ENCODE results near the gene CNTLN.
"Not testable (repeated sequence)": the region's sequence is repeated elsewhere in the genome, so short reads cannot be mapped to it uniquely, and the experiment has no call there.

The CNTLN gene

GRCh38 chr9:17425384-17425783 is 290.5 kb downstream of the CNTLN start:
- peaks cover 4% of the 10 kb centered on the region; the same call in 1 of the 2 replicates for H3K36me3 ChIP-seq (ENCODE audit: insufficient read depth, low read length)
- H3K4me3 ChIP-seq (ENCODE audit: low read length, poor library complexity, severe bottlenecking): no peak overlapping the region

GRCh38 chr9:17433526-17433925 is 298.7 kb downstream of the CNTLN start:
- Histone ChIP-seq H3K9ac (ENCODE audit: low read depth, low read length, poor library complexity, severe bottlenecking) (no peak overlapping the region), H3K4me2 (ENCODE audit: low read depth, low read length, poor library complexity, severe bottlenecking) (no peak overlapping the region), H3K9me2 (replicated peaks; ENCODE audit: low read depth, low read length) (no peaks in the 10 kb centered on the region), H4K20me1 (ENCODE audit: insufficient read depth, low read length, poor library complexity, severe bottlenecking) (no peaks in the 10 kb centered on the region), H3K79me2 (ENCODE audit: insufficient read depth, low read length) (no peaks in the 10 kb centered on the region), H3K27me3 (ENCODE audit: insufficient read depth, low read length, poor library complexity, severe bottlenecking) (no peaks in the 10 kb centered on the region), H3K9me3 (ENCODE audit: insufficient read depth, low read depth, low read length) (no peaks in the 10 kb centered on the region), H3K4me1 (ENCODE audit: insufficient read depth, low read length, poor library complexity, severe bottlenecking) (no peaks in the 10 kb centered on the region), H2AFZ (ENCODE audit: low read length) (no peak overlapping the region), H3F3A (ENCODE audit: low read depth) (no peaks in the 10 kb centered on the region), H3K36me3 (ENCODE audit: insufficient read depth, low read length) (peaks cover 3% of the 10 kb centered on the region), H3K4me3 (ENCODE audit: low read length, poor library complexity, severe bottlenecking) (no peak overlapping the region)
- TF ChIP-seq EZH2phosphoT487 (IDR thresholded peaks at IDR 0.05; ENCODE audit: borderline replicate concordance): no peak
- TF ChIP-seq CTCF (conservative IDR thresholded peaks at IDR 0.05; ENCODE audit: low read length): no peak

More at GRCh38 chr9:17425384-17425783, 290.5 kb downstream of the CNTLN start:
- Histone ChIP-seq H3K9ac (ENCODE audit: low read depth, low read length, poor library complexity, severe bottlenecking) (no peak overlapping the region), H3F3A (ENCODE audit: low read depth) (no peaks in the 10 kb centered on the region), H3K79me2 (ENCODE audit: insufficient read depth, low read length) (no peaks in the 10 kb centered on the region), H3K4me1 (ENCODE audit: insufficient read depth, low read length, poor library complexity, severe bottlenecking) (no peaks in the 10 kb centered on the region), H3K27me3 (ENCODE audit: insufficient read depth, low read length, poor library complexity, severe bottlenecking) (no peaks in the 10 kb centered on the region), H3K4me2 (ENCODE audit: low read depth, low read length, poor library complexity, severe bottlenecking) (no peak overlapping the region), H3K9me2 (replicated peaks; ENCODE audit: low read depth, low read length) (no peaks in the 10 kb centered on the region), H4K20me1 (ENCODE audit: insufficient read depth, low read length, poor library complexity, severe bottlenecking) (no peaks in the 10 kb centered on the region), H2AFZ (ENCODE audit: low read length) (no peak overlapping the region), H3K9me3 (ENCODE audit: insufficient read depth, low read depth, low read length) (no peaks in the 10 kb centered on the region)
- no peak for TF ChIP-seq EZH2phosphoT487 (IDR thresholded peaks at IDR 0.05; ENCODE audit: borderline replicate concordance)

GRCh38 chr9:17436854-17437253 is 302.0 kb downstream of the CNTLN start:
- TF ChIP-seq CTCF (conservative IDR thresholded peaks at IDR 0.05; ENCODE audit: low read length): no peak
- no peak for TF ChIP-seq EZH2phosphoT487 (IDR thresholded peaks at IDR 0.05; ENCODE audit: borderline replicate concordance)
- no peak overlapping the region for H3K9ac ChIP-seq (ENCODE audit: low read depth, low read length, poor library complexity, severe bottlenecking)
- H3F3A ChIP-seq (ENCODE audit: low read depth): no peaks in the 10 kb centered on the region
- no peaks in the 10 kb centered on the region for H3K27me3 ChIP-seq (ENCODE audit: insufficient read depth, low read length, poor library complexity, severe bottlenecking)
- H2AFZ ChIP-seq (ENCODE audit: low read length): no peak overlapping the region
- no peak overlapping the region for H3K4me2 ChIP-seq (ENCODE audit: low read depth, low read length, poor library complexity, severe bottlenecking)
- H4K20me1 ChIP-seq (ENCODE audit: insufficient read depth, low read length, poor library complexity, severe bottlenecking): no peaks in the 10 kb centered on the region
- no peaks in the 10 kb centered on the region for H3K79me2 ChIP-seq (ENCODE audit: insufficient read depth, low read length)
- H3K36me3 ChIP-seq (ENCODE audit: insufficient read depth, low read length): no peaks in the 10 kb centered on the region; the same call in 1 of the 2 replicates
- no peak overlapping the region for H3K4me3 ChIP-seq (ENCODE audit: low read length, poor library complexity, severe bottlenecking)
- no peaks in the 10 kb centered on the region for H3K4me1 ChIP-seq (ENCODE audit: insufficient read depth, low read length, poor library complexity, severe bottlenecking)
- peaks cover 5% of the 10 kb centered on the region; the same call in 1 of the 2 replicates for H3K9me3 ChIP-seq (ENCODE audit: insufficient read depth, low read depth, low read length)
- H3K9me2 ChIP-seq (replicated peaks; ENCODE audit: low read depth, low read length): no peaks in the 10 kb centered on the region

- TF ChIP-seq EZH2phosphoT487 (IDR thresholded peaks at IDR 0.05; ENCODE audit: borderline replicate concordance) (no peak), CTCF (conservative IDR thresholded peaks at IDR 0.05; ENCODE audit: low read length) (no peak)
- Histone ChIP-seq H3K79me2 (ENCODE audit: insufficient read depth, low read length) (no peaks in the 10 kb centered on the region), H2AFZ (ENCODE audit: low read length) (no peak overlapping the region), H3K9ac (ENCODE audit: low read depth, low read length, poor library complexity, severe bottlenecking) (no peak overlapping the region), H3K36me3 (ENCODE audit: insufficient read depth, low read length) (no peaks in the 10 kb centered on the region; the same call in 1 of the 2 replicates), H3F3A (ENCODE audit: low read depth) (no peaks in the 10 kb centered on the region), H3K9me3 (ENCODE audit: insufficient read depth, low read depth, low read length) (peaks cover 5% of the 10 kb centered on the region; the same call in 1 of the 2 replicates), H3K4me2 (ENCODE audit: low read depth, low read length, poor library complexity, severe bottlenecking) (no peak overlapping the region), H3K4me1 (ENCODE audit: insufficient read depth, low read length, poor library complexity, severe bottlenecking) (no peaks in the 10 kb centered on the region), H3K9me2 (replicated peaks; ENCODE audit: low read depth, low read length) (no peaks in the 10 kb centered on the region), H3K27me3 (ENCODE audit: insufficient read depth, low read length, poor library complexity, severe bottlenecking) (no peaks in the 10 kb centered on the region), H3K4me3 (ENCODE audit: low read length, poor library complexity, severe bottlenecking) (no peak overlapping the region), H4K20me1 (ENCODE audit: insufficient read depth, low read length, poor library complexity, severe bottlenecking) (no peaks in the 10 kb centered on the region)
Measured at GRCh38 chr9:17437813-17438212, 303.0 kb downstream of the CNTLN start.

- H3K79me2 ChIP-seq (ENCODE audit: insufficient read depth, low read length); H3K9me3 ChIP-seq (ENCODE audit: insufficient read depth, low read depth, low read length); H3K9ac ChIP-seq (ENCODE audit: low read depth, low read length, poor library complexity, severe bottlenecking); H3K4me3 ChIP-seq (ENCODE audit: low read length, poor library complexity, severe bottlenecking); H4K20me1 ChIP-seq (ENCODE audit: insufficient read depth, low read length, poor library complexity, severe bottlenecking); H3K4me2 ChIP-seq (ENCODE audit: low read depth, low read length, poor library complexity, severe bottlenecking); H3K36me3 ChIP-seq (ENCODE audit: insufficient read depth, low read length); H3K27me3 ChIP-seq (ENCODE audit: insufficient read depth, low read length, poor library complexity, severe bottlenecking); H3F3A ChIP-seq (ENCODE audit: low read depth); H2AFZ ChIP-seq (ENCODE audit: low read length); H3K9me2 ChIP-seq (replicated peaks; ENCODE audit: low read depth, low read length): not testable (repeated sequence)
- peaks cover 11% of the 10 kb centered on the region for H3K4me1 ChIP-seq (ENCODE audit: insufficient read depth, low read length, poor library complexity, severe bottlenecking)
Measured at GRCh38 chr9:17445126-17445525, 310.3 kb downstream of the CNTLN start.
